Stomach (tissue), 9 donors: ENCODE results near the gene MSTO1. TPM values are rescaled to one million over a fixed set of nuclear protein-coding genes. Genes with fewer than 3 reads are reported as not detected.
"Not testable (repeated sequence)": the region's sequence is repeated elsewhere in the genome, so short reads cannot be mapped to it uniquely, and the experiment has no call there.

ENCODE experiments used
- DNase-seq, 2 donors: peaks; one replicate each; pipeline versions ENCODE4 v3.0.0 to v3.0.0-alpha.2; 2013 to 2019
- H3K27ac ChIP-seq, 5 donors: fragments of 200-600 bp in 4 of 5; sonication (generic) in 4 of 5; one replicate each; pipeline ENCODE4 v1.5.1; 2013 to 2019; ENCODE audit warnings: mild to moderate bottlenecking in 1 of 5, moderate library complexity in 1 of 5
- H3K27me3 ChIP-seq, 3 donors: fragments of 200-600 bp; sonication (generic); one replicate each; pipeline ENCODE4 v1.5.1; 2017 to 2019; ENCODE audit warnings: mixed run types in 1 of 3
- H3K36me3 ChIP-seq, 4 donors: fragments of 200-600 bp; sonication (generic); 1 replicate in 3 of 4; 2 replicates in 1 of 4; pipeline ENCODE4 v1.5.1; 2016 to 2019
- H3K4me1 ChIP-seq, 4 donors: fragments of 200-600 bp; sonication (generic); one replicate each; pipeline ENCODE4 v1.5.1; 2016 to 2019
- H3K4me3 ChIP-seq, 4 donors: fragments of 200-600 bp; sonication (generic) in 3 of 4; one replicate each; pipeline ENCODE4 v1.5.1; 2016 to 2019; ENCODE audit warnings: mild to moderate bottlenecking in 1 of 4
- H3K9me3 ChIP-seq, 4 donors: fragments of 200-600 bp; sonication (generic); one replicate each; pipeline ENCODE4 v1.5.1; 2016 to 2019
- CTCF ChIP-seq, 7 experiments: fragments of 450-650 bp in 4 of 7; fragments of 200-600 bp in 3 of 7; sonication (generic) in 3 of 7; IDR thresholded peaks; one replicate each; pipeline ENCODE4 v1.5.1; 2016 to 2019; ENCODE audit warnings: antibody characterized with exemption in 7 of 7, control low read depth in 2 of 7, mild to moderate bottlenecking in 1 of 7
- EP300 ChIP-seq: sonication (generic); formaldehyde crosslinking; IDR thresholded peaks from one replicate; pipeline ENCODE4 v1.6.1; 2017; ENCODE audit warnings: antibody characterized with exemption
- POLR2A ChIP-seq, 4 donors: fragments of 450-650 bp; IDR thresholded peaks; one replicate each; pipeline ENCODE4 v1.6.1; 2016; ENCODE audit warnings: antibody characterized with exemption in 4 of 4, control low read depth in 2 of 4, mild to moderate bottlenecking in 1 of 4, moderate library complexity in 1 of 4
- POLR2AphosphoS5 ChIP-seq, 3 donors: sonication (generic); formaldehyde crosslinking; IDR thresholded peaks; one replicate each; pipeline ENCODE4 v1.6.1; 2016; ENCODE audit warnings: antibody characterized with exemption in 3 of 3
- WGBS, 5 donors: extraction: QIAGEN DNeasy Blood & Tissue Kit in 3 of 5; methylation state at CpG; one replicate each; pipeline versions ENCODE4 v1.1.5 to v1.1.7; 2013 to 2018; 5-methylcytosine and 5-hydroxymethylcytosine counted together
- intact Hi-C: fragments of 100-400 bp; cut with DNase I; formaldehyde crosslinking; loops from one replicate; pipeline ENCODE4 v1.15.1; 2023; ENCODE audit warnings: low total_unique reads
- polyA plus RNA-seq, 3 donors: library from polyadenylated mRNA; stranded (reverse); fragments of 200-250 nt; gene quantifications; one replicate each; pipeline ENCODE4 v1.2.3, GENCODE V29; 2013
- small RNA-seq, 4 donors: library from RNA; depleted of rRNA; stranded (forward); fragments of <200 nt; gene quantifications; one replicate each; pipeline ENCODE3, GENCODE V24; 2016
- total RNA-seq, 5 donors: library from RNA; depleted of rRNA; stranded (reverse); fragments of >200 nt; gene quantifications; one replicate each; pipeline versions ENCODE4 v1.1.0 to v1.2.3, GENCODE V29; 2014 to 2016
- donor health status: healthy with polysubstance abuse.
- donor health status: Bipolar disorder and iron deficiency.
- donor health status: healthy.

MSTO1 gene
- total and polyA plus RNA-seq, 8 donors = 2.3 to 31.0 (median 16.1) TPM

GRCh38 chr1:155657463-155657862 lies 47.4 kb downstream of the MSTO1 start:
- no peak overlapping the region for H3K4me3 ChIP-seq
- intact Hi-C loops = no loop called here
- peaks cover 41 to 45% (median 45%) of the 10 kb centered on the region in 4 donors for H3K36me3 ChIP-seq
- WGBS, 5 donors = 54 to 73% (median 61%) methylated on average over 2 of the region's 2 CpGs
- no peaks in the 10 kb centered on the region for H3K27me3 ChIP-seq
- no peak overlapping the region for H3K27ac ChIP-seq
- peaks cover 0 to 4% (median 0%) of the 10 kb centered on the region in 4 donors for H3K4me1 ChIP-seq
- H3K9me3 ChIP-seq = no peaks in the 10 kb centered on the region
- DNase-seq = no peak
- TF ChIP-seq EP300 (no peak), POLR2A (IDR thresholded peaks at IDR 0.05) (no peak), CTCF (IDR thresholded peaks at IDR 0.05) (no peak), POLR2AphosphoS5 (IDR thresholded peaks at IDR 0.05) (no peak)

GRCh38 chr1:155661239-155661638 lies 51.2 kb downstream of the MSTO1 start:
- DNase-seq, H3K27ac ChIP-seq, H3K27me3 ChIP-seq, H3K4me3 ChIP-seq, H3K9me3 ChIP-seq, H3K4me1 ChIP-seq, intact Hi-C loops: not testable (repeated sequence)
- peaks cover 77 to 83% (median 82%) of the 10 kb centered on the region in 4 donors for H3K36me3 ChIP-seq
- WGBS, 5 donors = 91 to 95% (median 93%) methylated on average over 2 to 4 of the region's 4 CpGs

Small RNAs within 50 kb of the gene (small RNA-seq; reads per million reads assigned to genes)
- gene AL353807.4 = 0 reads per million in 4 donors

Other genes with a start within 250 kb of the MSTO1 start
- 10 to 100 TPM; 21.1 to 69.4 (median 53.1) TPM for gene ASH1L, start 47.4 kb upstream of the MSTO1 start, total RNA-seq
- 1 to 10 TPM; 3.0 to 5.4 (median 5.3) TPM for gene ASH1L, start 47.4 kb upstream of the MSTO1 start, polyA plus RNA-seq
- 100 to 1,000 TPM in 2 of 5 donors, 10 to 100 TPM in 3; 43.2 to 253 (median 71.0) TPM for gene YY1AP1, start 78.6 kb downstream of the MSTO1 start, total RNA-seq
- 10 to 100 TPM; 21.1 to 35.0 (median 27.5) TPM for gene YY1AP1, start 78.6 kb downstream of the MSTO1 start, polyA plus RNA-seq
- gene DAP3, start 78.9 kb downstream of the MSTO1 start, total RNA-seq = 100 to 1,000 TPM in 1 of 5 donors, 10 to 100 TPM in 4; 52.7 to 106 (median 68.9) TPM
- gene DAP3, start 78.9 kb downstream of the MSTO1 start, polyA plus RNA-seq = 100 to 1,000 TPM in 1 of 3 donors, 10 to 100 TPM in 2; 68.1 to 102 (median 83.1) TPM
- gene GON4L, start 247.0 kb downstream of the MSTO1 start, total RNA-seq = 10 to 100 TPM; 29.0 to 68.7 (median 57.2) TPM
- 10 to 100 TPM in 2 of 3 donors, 1 to 10 TPM in 1; 9.3 to 14.5 (median 11.0) TPM for gene GON4L, start 247.0 kb downstream of the MSTO1 start, polyA plus RNA-seq
- gene SYT11, start 249.3 kb downstream of the MSTO1 start, total RNA-seq = 10 to 100 TPM in 1 of 5 donors, 1 to 10 TPM in 4; 1.3 to 12.9 (median 3.5) TPM
- 1 to 10 TPM in 2 of 3 donors, under 1 TPM in 1; 0.76 to 1.9 (median 1.1) TPM for gene SYT11, start 249.3 kb downstream of the MSTO1 start, polyA plus RNA-seq